ENCODE data around the gene ARHGDIB. TPM values are rescaled to one million over a fixed set of nuclear protein-coding genes. Genes with fewer than 3 reads are reported as not detected.
A peak's percentile ranks its signal among the peaks of the same experiment; 100 is the strongest.

The ARHGDIB gene
- total RNA-seq (2014; rRNA removed; shearing (Covaris generic)) = 14.9 and 17.7 TPM in 2 replicates

DNA sequence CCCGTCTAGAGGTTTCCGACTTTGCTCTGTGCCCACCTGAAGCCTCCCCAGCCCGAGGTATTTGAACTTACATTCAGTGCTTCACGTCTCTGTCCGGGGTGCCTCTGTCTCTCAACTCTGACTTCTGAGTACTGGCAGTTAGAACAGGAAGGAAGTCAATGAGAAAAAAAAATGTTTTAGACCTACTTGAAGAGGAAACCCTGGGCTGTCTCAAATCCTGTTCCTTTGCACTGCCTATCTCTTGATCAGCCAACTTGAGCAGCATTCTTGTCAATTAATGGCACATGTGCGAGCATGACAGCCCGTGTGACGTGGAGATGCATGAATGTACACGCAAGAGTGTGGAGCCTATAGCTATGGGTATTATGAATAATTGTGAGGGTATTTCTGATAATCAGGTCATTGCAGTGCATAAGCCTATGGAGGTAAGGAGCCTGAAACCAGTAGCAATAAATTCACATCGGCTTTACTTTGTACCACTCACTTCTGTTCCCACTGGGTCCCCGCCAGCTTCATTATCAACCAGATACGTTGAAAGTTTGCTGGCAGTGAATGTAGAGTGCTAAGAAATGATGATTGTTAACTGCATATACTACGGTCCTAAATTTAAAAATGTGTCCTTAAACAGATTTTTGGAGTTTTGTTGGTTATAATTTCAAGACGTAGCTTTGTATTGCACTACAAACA lies at the start of gene ARHGDIB:
TSS of gene ARHGDIB (minus strand) at position 136 of the 687 bp plus-strand sequence. CDS start 10,889 bp downstream, outside the sequence.
- DNase-seq (ENCODE audit: low read depth) = no peak

DNA sequence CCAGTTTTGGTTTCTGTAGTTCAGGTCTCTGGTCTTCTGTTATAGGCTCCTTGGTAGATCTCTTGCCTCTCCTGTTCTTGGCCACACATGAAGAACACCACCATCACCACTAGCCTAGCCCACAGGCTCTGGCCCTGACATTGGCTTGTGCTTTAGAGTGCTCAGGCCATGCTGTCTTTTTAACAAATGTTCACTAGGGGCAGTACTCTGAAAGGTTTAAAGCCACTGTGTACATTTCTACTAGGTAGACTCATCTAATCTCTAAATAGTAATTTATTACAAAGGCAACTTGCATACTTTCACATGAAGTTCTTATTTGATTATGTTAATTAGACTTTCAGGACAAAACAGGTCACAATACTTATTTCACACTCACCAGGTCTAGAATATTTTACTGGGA lies 49.8 kb upstream of the ARHGDIB start:
- no peak for DNase-seq (ENCODE audit: low read depth)

DNA sequence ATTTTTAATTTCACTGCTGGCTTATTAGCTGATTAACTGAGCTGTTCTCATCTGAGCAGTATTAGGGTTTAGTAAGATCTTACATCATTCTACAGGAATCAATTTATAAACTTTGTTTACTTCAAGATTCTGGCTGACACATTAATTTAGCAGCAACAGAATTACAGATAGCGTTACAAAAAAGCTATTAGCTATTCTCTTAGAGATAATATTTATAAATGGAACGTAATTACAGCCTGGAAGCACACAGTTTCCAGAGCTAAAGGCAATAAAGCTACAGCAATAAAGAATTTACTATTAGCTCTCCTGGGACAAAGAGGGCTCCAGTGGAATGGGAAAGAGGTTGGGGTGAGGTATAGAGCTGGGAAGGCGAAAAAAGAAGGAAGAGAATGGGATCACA lies 46.1 kb upstream of the ARHGDIB start:
- no peak for DNase-seq (ENCODE audit: low read depth)

DNA sequence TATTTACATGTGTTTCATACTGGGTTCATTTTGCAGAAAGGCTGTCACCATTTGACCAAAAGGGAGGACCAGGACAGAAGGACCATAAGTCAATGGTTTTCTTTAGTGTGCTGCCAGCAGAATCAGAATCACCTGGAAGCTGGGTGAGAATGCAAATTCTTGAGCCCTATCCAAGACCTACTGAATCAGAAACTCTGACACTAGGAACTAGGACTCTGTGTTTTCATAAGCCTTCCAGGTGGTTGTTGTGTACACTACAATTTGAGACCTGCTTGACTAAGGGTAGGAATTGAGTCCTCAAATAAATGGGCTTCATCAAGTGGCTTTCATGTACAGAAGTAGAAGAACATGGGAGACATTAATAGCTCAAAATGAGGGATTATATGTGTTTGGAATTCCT lies 43.7 kb upstream of the ARHGDIB start:
- no peak for DNase-seq (ENCODE audit: low read depth)

DNA sequence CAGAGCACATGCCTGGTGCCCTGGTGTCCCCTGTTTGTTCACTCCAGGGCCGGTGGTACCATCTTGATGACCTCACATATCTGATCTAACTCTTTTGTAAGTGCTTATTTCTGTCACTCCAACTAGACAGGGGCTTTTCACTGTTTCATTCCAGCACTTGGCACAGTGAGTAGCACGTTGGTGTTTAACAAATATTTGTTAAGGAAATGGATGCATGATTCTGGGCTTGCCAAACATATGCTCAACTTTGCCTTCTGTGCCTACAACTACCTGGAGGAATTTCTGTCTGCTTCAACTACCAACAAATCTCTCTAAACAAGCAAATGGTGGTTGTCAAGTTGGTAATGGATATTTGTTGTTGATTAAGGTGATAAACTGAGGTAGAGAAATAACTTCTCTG lies 43.0 kb upstream of the ARHGDIB start:
- no peak for DNase-seq (ENCODE audit: low read depth)

DNA sequence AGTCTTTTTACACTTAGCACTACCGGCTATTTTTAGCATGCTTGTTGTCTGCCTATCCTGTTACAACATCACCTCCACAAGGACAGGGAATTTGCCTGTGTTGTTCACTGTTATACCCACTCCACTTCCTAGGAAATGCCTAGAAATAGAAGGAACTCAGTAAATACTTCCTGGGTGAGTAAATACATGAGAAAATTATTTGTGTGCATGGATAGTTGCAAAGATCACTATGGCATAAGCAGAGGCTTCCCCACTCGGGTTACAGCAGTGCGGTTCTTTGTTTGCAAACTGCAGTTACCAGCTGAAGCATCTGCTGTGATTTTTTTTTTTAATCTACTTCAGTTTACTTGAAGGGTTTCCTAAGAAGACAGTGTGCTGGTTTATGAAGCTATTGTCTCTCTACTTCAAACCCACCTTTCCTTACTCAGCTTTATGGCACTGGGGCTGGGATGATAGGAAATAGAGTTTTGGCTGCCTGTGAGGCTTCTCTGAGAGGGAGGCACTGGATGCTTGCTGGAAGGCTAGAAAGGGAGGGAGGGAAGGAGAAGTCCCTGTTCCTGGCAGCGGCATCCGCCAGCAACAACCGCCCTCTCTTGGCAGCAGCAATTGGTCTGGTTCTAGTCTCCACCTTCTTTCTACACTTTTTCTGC lies 40.5 kb upstream of the ARHGDIB start:
- peak; percentile 10 for DNase-seq (ENCODE audit: low read depth)

DNA sequence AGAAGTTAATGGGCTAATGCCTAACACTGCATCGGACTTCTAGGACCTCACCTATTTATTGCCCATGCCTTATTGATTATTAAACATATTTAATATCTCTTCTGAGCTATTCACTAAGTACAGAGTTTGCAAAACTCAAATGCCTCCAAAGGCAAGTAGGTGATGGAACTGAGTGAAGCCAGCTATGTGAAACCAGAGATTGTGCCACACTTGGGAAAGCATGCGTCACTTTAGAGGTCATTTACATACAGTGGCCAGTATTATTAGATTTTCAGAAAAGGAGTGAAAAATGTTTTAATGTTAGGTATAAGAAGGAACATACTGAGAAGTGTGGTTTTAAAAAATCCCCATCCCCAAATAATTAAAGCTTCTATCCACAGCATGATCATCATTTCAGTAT lies 39.2 kb upstream of the ARHGDIB start:
- no peak for DNase-seq (ENCODE audit: low read depth)

DNA sequence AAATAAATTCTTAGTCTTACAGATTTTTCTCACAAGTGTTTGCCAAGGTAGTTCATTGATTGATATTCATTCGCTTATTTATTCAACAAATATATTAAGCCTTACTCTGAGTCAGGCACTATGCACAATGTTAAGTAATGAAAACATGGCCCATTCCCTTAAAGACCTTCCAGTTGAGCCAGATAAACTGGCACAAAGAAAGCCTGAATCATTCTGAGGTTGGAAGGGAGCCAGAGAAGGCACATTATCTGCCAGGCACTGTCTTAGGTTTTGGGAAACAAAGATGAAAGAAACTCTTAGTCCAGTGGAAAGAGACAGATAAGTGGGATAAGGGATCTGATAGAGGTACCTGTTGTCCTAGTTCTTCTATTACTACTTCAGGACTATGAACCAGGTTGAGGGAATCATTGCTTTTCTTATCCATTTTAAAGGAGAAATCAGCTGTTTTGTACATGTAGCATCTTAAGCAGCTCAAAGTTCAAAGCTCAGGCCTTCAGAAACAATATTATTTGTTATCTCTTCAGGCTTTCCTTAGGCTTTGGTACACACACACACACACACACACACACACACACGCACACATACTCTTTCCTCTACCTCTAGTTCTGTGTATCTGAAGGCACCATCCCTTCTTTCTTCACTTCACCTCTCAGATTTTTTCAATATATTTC lies 38.4 kb upstream of the ARHGDIB start:
- peak; percentile 42 for DNase-seq (ENCODE audit: low read depth)

DNA sequence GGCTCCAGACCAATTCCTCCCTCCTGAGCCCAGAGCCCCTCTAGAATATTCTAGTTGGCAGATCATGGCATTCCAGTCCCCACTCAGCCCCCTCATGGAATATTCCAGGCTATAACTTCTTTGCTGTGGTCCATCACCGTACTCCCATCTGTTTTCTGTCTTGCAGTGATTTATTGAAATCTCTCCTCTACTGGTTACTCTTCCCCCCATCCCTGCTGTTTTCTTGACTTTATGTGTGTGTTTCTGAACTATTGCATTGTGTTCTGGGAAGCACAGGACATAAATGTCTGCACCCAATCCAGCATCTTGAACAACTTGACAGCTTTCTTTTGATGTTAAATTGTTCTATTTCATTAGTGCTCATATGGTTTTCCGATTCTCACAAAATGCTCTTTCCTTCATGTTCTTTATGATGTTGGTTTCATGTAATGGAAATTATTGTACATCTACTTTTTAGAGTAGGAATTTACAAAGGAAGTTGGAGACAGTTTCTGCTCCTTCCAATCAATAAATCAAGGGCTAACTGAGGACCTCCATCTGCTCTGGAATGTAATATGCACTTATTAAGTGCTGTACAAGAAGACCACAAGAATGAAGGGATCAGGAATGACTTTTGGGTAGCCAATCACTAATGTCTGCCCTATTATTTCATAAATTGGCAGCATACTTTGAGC lies 37.8 kb upstream of the ARHGDIB start:
- DNase-seq (ENCODE audit: low read depth) = no peak

DNA sequence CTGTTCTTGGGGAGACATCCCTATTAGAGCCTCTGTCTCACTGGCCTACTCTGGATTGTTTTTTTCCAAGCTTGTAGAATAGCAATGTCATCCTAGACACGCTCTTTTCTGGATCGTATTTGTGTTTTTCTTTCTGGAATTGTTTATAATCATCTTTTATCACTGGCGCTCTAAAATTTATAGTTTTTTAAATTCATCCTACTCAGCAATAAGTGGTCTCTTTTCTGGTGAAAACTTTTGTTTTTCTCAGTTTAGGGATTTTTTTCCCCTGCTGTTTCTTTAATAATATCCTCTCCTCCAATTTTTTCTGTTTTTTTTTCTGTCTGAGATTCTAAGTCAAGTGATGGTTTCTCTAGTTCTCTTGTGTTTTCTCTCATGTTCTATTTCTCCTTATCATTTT lies 36.6 kb upstream of the ARHGDIB start:
- DNase-seq (ENCODE audit: low read depth) = no peak

DNA sequence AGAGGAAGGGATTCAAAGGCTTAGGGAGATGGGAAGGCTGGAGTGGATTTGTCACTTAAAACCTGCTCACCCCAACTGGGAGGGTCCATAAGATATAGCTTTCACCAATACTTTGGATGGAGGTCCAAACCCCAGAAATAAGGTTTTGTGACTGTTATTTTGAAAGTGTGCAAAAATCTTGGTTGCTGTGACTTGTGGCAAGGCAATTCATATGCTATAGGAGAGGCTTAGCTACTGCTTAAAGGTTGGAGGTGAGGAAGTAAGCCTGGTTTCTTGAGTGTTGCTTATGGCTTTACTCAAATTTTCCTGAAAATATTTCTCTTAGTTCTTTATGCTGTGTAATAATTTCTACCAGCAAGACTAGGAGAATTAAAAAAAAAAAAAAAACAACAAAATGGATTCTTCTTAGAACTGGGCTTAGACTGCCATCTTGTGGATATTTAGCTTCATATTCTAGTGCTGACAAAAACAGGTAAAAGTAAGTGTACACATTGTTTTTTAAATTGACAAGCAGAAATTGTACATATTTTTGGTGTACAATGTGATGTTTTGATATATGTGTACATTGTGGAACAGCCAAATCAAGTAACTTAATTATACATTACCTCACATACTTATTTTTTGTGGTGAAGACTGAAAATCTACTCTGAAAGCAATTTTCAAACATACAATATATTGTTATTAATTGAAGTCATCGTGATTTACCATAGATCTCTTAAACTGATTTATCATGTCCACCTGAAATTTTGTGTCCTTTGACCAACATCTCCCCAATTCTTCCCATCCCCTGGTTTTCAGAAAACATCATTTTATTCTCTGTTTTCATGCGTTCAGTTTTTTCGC lies 34.4 kb upstream of the ARHGDIB start:
- peak; percentile 70 for DNase-seq (ENCODE audit: low read depth)

DNA sequence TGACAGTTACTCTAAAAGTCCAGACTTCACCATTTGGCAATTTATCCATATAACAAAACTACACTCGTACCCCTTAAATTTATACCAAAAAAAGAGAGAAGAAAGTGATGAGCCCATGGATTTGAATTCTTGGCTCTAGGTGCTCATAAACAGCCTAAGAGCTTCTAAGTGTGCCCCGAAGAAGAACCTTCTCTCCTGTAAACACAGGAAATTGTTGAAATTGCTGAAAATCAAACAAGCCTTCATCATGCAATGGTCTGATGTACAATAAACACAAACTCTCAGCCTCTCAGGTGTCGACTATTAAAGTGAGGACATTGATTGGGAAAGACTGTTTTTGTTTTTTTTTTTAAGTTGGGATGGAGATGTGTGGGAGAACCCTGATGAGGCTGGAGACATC lies 33.2 kb upstream of the ARHGDIB start:
- DNase-seq (ENCODE audit: low read depth) = peak; percentile 31

DNA sequence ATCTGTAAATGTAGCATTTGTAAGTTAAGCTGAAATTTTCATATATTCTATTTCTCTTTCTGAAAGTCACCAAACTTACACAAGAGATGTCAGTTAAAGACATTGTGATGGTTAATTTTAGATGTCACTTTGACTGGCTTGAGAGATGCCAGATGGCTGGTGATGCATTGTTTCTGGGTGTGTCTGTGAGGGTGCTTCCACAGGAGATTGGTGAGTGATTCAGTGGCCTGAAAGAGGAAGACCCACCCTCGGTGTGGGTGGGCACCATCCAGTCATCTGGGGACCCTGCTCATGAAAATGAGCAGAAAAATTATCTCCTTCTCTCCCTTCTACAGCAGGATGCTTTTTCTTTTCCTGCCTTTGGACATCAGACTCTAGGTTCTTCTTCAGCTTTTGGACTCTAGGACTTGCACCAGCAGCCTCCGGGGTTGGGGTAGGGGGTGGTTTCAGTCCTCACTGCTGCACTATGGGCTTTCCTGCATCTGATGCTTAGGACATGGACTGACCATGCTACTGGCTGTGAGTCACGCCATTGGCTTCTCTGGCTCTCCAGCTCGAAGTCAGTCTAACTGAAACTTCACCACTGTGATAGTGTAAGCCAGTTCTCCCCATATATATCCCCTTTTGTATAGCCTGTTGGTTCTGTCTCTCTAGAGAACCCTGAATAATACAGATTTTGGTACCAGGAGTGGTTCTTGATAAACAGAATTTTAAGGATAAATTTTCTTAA lies 32.3 kb upstream of the ARHGDIB start:
- peak; percentile 63 for DNase-seq (ENCODE audit: low read depth)

DNA sequence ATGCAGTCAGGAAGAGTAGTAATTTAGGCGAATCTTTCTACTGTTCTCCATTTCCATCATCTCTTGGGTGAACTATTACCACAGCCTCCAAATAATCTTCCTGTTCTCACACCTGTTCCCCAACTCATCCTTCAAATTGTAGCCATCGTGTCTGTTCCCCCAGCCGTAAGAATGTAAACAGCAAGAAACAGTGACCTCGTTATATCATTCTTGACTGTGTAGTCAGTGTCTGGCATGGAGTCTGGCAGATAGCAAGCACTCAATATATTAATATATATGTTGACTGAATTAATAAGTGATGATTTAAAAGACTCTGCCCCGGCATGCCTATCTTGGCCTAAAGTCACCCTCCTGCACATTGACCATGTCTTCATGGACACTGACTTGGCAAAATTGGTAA lies 31.7 kb upstream of the ARHGDIB start:
- DNase-seq (ENCODE audit: low read depth) = no peak

DNA sequence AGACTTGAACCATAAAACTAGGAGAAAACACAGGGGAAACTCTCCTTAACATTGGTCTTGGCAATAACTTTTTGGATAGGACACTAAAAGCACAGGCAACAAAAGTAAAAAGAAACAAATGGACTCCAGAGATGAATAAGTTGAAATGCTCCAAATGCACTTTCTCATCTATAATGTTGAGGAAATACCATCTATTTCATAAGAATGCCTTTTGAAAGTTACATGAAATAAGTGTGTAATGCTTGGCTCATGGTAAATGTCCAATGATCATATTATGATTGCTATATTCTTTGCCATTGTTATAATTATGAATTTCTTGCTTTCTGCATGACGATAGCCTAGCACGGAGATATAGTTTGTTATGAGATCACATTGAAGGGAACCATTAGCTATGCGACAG lies 31.3 kb upstream of the ARHGDIB start:
- DNase-seq (ENCODE audit: low read depth) = no peak

DNA sequence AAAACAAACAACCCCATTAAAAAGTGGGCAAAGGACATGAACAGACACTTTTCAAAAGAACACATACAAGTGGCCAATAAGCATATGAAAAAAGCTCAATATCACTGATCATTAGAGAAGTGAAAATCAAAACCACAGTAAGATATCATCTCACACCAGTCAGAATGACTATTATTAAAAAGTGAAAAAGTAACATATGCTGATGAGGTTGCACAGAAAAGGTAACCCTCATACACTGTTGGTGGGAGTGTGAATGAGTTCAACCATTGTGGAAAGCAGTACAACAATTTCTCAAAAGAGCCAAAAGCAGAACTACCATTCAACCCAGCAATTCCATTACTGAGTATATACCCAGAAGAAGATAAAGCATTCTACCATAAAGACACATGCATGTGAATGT lies 29.7 kb upstream of the ARHGDIB start:
- no peak for DNase-seq (ENCODE audit: low read depth)

DNA sequence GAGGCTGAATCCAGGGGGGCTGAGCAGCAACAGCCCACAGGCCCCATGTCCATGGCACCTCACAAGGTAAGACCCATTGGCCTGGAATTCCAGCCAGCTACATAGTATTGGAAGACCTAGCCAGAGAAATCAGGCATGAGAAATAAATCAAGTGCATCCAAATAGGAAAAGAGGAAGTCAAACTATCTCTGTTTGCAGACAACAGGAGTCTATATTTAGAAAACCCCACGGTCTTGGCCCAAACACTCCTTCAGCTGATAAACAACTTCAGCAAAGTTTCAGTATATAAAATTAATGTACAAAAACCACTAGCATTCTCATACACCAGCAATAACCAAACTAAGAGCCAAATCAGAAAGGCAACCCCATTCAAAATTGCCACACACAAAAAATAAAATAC lies 28.4 kb upstream of the ARHGDIB start:
- no peak for DNase-seq (ENCODE audit: low read depth)

DNA sequence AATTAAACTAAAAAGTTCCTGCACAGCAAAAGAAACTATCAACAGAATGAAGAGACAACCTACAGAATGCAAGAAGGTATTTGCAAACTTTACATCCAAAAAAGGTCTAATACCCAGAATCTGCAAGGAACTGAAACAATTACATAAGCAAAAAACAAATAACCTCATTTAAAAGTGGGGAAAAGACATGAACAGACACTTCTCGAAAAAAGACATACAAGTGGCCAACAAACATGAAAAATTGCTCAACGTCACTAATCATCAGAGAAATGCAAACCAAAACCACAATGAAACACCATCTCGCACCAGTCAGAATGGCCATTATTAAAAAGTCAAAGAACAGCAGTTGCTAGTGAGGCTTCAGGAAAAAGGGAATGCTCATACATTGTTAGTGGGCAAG lies 26.6 kb upstream of the ARHGDIB start:
- DNase-seq (ENCODE audit: low read depth) = no peak

DNA sequence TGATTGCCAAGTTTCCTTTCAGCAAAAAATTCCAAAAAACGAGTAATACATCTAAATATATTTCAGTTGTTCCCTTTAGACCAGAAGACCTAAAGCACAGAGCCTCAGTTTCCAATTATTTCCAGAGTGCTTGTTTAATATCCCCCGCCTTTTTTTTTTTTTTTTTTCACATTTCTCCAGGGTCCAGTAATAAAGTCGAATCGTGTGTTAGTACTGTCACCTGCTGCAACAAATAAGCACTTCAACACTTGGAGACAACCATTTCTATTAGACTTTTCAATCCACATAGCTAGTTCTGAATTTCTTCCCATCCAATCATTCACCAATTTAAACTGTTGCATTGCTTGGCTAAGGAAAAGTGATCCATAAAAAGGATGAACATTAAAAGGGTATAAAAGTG lies 25.0 kb upstream of the ARHGDIB start:
- DNase-seq (ENCODE audit: low read depth) = no peak

DNA sequence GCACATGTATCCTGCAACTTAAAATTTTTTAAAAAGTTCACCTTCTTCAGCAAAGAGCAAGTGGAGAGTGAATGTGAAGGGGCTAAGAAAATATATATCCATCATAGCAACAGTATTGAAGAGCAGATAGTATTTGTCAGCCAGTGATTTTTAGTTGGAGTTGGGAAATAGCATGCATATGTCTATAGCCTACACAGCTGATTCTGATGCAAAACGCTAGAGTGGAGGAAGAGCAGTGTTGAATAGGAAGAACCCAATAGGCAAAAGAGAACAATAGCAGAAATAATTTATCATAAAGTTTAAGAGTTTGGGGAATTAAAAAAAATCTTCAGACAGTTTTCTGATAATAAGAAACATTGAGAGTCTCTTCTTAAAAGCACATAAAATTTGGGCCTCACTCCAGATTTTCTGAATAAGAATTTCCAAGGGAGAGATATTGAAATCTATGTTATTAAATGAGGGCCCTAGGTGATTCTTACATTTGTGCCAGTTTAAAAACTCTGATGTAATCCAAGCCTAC lies 23.4 kb upstream of the ARHGDIB start:
- DNase-seq (ENCODE audit: low read depth) = no peak

DNA sequence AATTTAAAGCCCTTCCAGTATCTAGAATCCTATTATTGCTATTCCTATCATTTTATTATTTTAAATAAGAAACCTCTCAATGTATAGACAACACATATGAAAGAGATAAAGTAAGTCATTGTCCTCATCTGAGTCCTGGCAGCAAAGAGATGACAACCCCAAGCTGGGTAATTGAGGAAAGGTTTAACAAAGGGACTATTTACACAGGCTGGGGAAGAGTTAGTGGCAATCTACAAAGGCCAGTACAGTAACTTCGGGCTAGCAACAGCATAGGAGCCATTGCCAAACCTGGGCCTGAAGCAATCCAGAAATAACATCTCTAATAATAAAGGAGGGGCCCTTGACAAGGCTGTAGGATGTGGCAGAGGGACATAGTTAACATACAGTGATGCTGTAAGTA lies 22.6 kb upstream of the ARHGDIB start:
- no peak for DNase-seq (ENCODE audit: low read depth)
